SK-N-SH treated with all-trans-retinoic acid at 6 μM for 48 hours (cell line): Measurements from ENCODE around the gene MTNR1A.

ENCODE experiments used
- ARNTL ChIP-seq: fragments of 450-650 bp; formaldehyde crosslinking; IDR thresholded peaks from 2 replicates; pipeline ENCODE4 v1.5.0; 2020; ENCODE audit warnings: low read depth, mild to moderate bottlenecking, moderate library complexity, borderline replicate concordance
- ESRRG ChIP-seq: fragments of 250-450 bp; sonication (Bioruptor Pico); IDR thresholded peaks from 2 replicates; pipeline ENCODE4 v1.6.1; 2021; ENCODE audit warnings: mild to moderate bottlenecking
- ISL1 ChIP-seq: fragments of 250-450 bp; sonication (Bioruptor Pico); IDR thresholded peaks from 2 replicates; pipeline ENCODE4 v2.1.2; 2022; ENCODE audit warnings: mild to moderate bottlenecking, moderate library complexity
- OSR1 ChIP-seq: fragments of 250-450 bp; sonication (Bioruptor Pico); IDR thresholded peaks from 2 replicates; pipeline ENCODE4 v1.8.0; 2022; ENCODE audit warnings: moderate library complexity, mild to moderate bottlenecking, inconsistent platforms
- RARB ChIP-seq: fragments of 250-450 bp; sonication (Bioruptor Pico); IDR thresholded peaks from 2 replicates; pipeline ENCODE4 v1.8.0; 2021; ENCODE audit warnings: mild to moderate bottlenecking, moderate library complexity
- TCF4 ChIP-seq: fragments of 250-450 bp; sonication (Bioruptor Pico); IDR thresholded peaks from 2 replicates; pipeline ENCODE4 v1.8.0; 2021; ENCODE audit warnings: mild to moderate bottlenecking, moderate library complexity, borderline replicate concordance
- TOX ChIP-seq: fragments of 250-450 bp; sonication (Bioruptor Pico); IDR thresholded peaks from 2 replicates; pipeline ENCODE4 v1.8.0; 2021; ENCODE audit warnings: mild to moderate bottlenecking, moderate library complexity, borderline replicate concordance
- ZFP3 ChIP-seq: fragments of 250-450 bp; sonication (Bioruptor Pico); IDR thresholded peaks from 2 replicates; pipeline ENCODE4 v1.5.0; 2020; ENCODE audit warnings: mild to moderate bottlenecking, moderate library complexity
- ZFP30 ChIP-seq: fragments of 450-650 bp; formaldehyde crosslinking; IDR thresholded peaks from 2 replicates; pipeline ENCODE4 v1.5.0; 2022; ENCODE audit warnings: mild to moderate bottlenecking, moderate library complexity
- ZNF565 ChIP-seq: fragments of 450-650 bp; formaldehyde crosslinking; conservative IDR thresholded peaks from 2 replicates; pipeline ENCODE4 v1.5.0; 2020; ENCODE audit warnings: low read depth, mild to moderate bottlenecking, moderate library complexity
- TF ChIP-seq, protein P1 (sequence below): fragments of 250-450 bp; sonication (Bioruptor Pico); IDR thresholded peaks from 2 replicates; pipeline ENCODE4 v1.8.0; 2020; ENCODE audit warnings: mild to moderate bottlenecking, moderate library complexity, borderline replicate concordance
- TF ChIP-seq, protein P2 (sequence below): fragments of 250-450 bp; sonication (Bioruptor Pico); IDR thresholded peaks from 2 replicates; pipeline ENCODE4 v1.5.1; 2020; ENCODE audit warnings: low read depth, mild to moderate bottlenecking, moderate library complexity

DNA sequence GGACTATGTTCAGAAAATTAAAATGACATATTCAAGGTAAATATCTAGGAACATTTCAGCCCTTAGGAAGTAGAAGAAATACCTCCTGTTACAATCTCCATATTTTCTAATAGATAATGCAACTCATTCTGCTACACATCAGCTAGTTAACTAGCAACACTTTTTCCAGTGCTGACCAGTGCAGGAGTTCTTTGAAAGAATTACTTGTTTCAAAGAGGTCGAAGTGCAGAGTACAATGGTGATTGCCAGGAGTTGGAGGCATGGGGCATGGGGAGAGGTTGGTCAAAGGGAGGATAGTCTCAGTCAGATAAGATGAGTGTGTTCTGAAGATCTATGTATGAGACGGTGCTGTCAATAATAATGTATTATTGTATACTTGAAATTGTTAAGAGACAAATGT lies 53.1 kb downstream of the MTNR1A start:
- TF ChIP-seq ARNTL (CRISPR knock-in tag): no peak
- TF ChIP-seq ESRRG (CRISPR knock-in tag): no peak
- no peak for TF ChIP-seq RARB (CRISPR knock-in tag)
- TF ChIP-seq, protein P1, sequence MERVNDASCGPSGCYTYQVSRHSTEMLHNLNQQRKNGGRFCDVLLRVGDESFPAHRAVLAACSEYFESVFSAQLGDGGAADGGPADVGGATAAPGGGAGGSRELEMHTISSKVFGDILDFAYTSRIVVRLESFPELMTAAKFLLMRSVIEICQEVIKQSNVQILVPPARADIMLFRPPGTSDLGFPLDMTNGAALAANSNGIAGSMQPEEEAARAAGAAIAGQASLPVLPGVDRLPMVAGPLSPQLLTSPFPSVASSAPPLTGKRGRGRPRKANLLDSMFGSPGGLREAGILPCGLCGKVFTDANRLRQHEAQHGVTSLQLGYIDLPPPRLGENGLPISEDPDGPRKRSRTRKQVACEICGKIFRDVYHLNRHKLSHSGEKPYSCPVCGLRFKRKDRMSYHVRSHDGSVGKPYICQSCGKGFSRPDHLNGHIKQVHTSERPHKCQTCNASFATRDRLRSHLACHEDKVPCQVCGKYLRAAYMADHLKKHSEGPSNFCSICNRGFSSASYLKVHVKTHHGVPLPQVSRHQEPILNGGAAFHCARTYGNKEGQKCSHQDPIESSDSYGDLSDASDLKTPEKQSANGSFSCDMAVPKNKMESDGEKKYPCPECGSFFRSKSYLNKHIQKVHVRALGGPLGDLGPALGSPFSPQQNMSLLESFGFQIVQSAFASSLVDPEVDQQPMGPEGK: no peak
- TF ChIP-seq TCF4 (CRISPR knock-in tag): no peak
- no peak for TF ChIP-seq OSR1 (CRISPR knock-in tag)
- TF ChIP-seq TOX (CRISPR knock-in tag): no peak
- no peak for TF ChIP-seq ISL1 (CRISPR knock-in tag)
- no peak for TF ChIP-seq ZFP30 (CRISPR knock-in tag)
- TF ChIP-seq ZFP3 (CRISPR knock-in tag): no peak
- TF ChIP-seq, protein P2, sequence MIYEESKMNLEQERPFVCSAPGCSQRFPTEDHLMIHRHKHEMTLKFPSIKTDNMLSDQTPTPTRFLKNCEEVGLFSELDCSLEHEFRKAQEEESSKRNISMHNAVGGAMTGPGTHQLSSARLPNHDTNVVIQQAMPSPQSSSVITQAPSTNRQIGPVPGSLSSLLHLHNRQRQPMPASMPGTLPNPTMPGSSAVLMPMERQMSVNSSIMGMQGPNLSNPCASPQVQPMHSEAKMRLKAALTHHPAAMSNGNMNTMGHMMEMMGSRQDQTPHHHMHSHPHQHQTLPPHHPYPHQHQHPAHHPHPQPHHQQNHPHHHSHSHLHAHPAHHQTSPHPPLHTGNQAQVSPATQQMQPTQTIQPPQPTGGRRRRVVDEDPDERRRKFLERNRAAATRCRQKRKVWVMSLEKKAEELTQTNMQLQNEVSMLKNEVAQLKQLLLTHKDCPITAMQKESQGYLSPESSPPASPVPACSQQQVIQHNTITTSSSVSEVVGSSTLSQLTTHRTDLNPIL (CRISPR knock-in tag): no peak
- no peak for TF ChIP-seq ZNF565 (CRISPR knock-in tag)
